Prostate gland (tissue), 2 donors: ENCODE measurements around the gene CD81.
"Not testable (repeated sequence)": the region's sequence is repeated elsewhere in the genome, so short reads cannot be mapped to it uniquely, and the experiment has no call there.

Source experiments
- CTCF ChIP-seq, 4 experiments: fragments of 200-600 bp in 2 of 4; fragments of 450-650 bp in 2 of 4; sonication (generic) in 2 of 4; IDR thresholded peaks; 1 replicate in 3 of 4; 2 replicates in 1 of 4; pipeline ENCODE4 v1.5.1; 2016 to 2019; ENCODE audit warnings: antibody characterized with exemption in 4 of 4, mild to moderate bottlenecking in 2 of 4, moderate library complexity in 2 of 4
- POLR2A ChIP-seq: fragments of 450-650 bp; IDR thresholded peaks from one replicate; pipeline ENCODE4 v1.6.1; 2016; ENCODE audit warnings: antibody characterized with exemption, mild to moderate bottlenecking

- TF ChIP-seq CTCF (IDR thresholded peaks at IDR 0.05); POLR2A: not testable (repeated sequence)
Observed at GRCh38 chr11:2335286-2335685, 41.8 kb upstream of the CD81 start.
